IMR-90 (cell line): Measurements from ENCODE around the gene ZNF813.
A peak's percentile ranks its signal among the peaks of the same experiment; 100 is the strongest.

ENCODE experiments used
- BHLHE40 ChIP-seq: fragments of 150-350 bp; IDR thresholded peaks from 2 replicates; pipeline ENCODE4 v1.6.1; 2016; ENCODE audit warnings: mild to moderate bottlenecking, low read depth, low read length
- CEBPB ChIP-seq: IDR thresholded peaks from 2 replicates; pipeline ENCODE4 v1.6.1; 2012; ENCODE audit warnings: low read depth, low read length, improper control_type of control experiment
- CTCF ChIP-seq: conservative IDR thresholded peaks from 2 replicates; pipeline ENCODE4 v1.5.1; 2012; ENCODE audit warnings: mild to moderate bottlenecking, low read depth, low read length, improper control_type of control experiment
- ELK1 ChIP-seq: fragments of 150-350 bp; IDR thresholded peaks from 2 replicates; pipeline ENCODE4 v1.6.1; 2016; ENCODE audit warnings: low read depth, mild to moderate bottlenecking, low read length, moderate library complexity, borderline replicate concordance
- MAZ ChIP-seq: IDR thresholded peaks from 2 replicates; pipeline ENCODE4 v1.6.1; 2012; ENCODE audit warnings: low read depth, mild to moderate bottlenecking, low read length, improper control_type of control experiment, moderate library complexity, borderline replicate concordance
- MXI1 ChIP-seq: IDR thresholded peaks from 2 replicates; pipeline ENCODE4 v1.6.1; 2012; ENCODE audit warnings: low read depth, mild to moderate bottlenecking, low read length, moderate library complexity, borderline replicate concordance
- NFE2L2 ChIP-seq: fragments of 150-350 bp; IDR thresholded peaks from 2 replicates; pipeline ENCODE4 v1.6.1; 2016; ENCODE audit warnings: low read depth, mild to moderate bottlenecking, low read length
- POLR2A ChIP-seq: IDR thresholded peaks from 2 replicates; pipeline ENCODE4 v1.6.1; 2012; ENCODE audit warnings: mild to moderate bottlenecking, low read depth, low read length
- RFX5 ChIP-seq: IDR thresholded peaks from 2 replicates; pipeline ENCODE4 v1.8.0; 2012; ENCODE audit warnings: low read depth, mild to moderate bottlenecking, low read length, moderate library complexity
- SMC3 ChIP-seq: fragments of 150-350 bp; IDR thresholded peaks from 2 replicates; pipeline ENCODE4 v1.6.1; 2016; ENCODE audit warnings: low read depth, mild to moderate bottlenecking, antibody characterized with exemption, low read length, moderate library complexity
- USF2 ChIP-seq: fragments of 150-350 bp; IDR thresholded peaks from 2 replicates; pipeline ENCODE4 v1.6.1; 2017; ENCODE audit warnings: mild to moderate bottlenecking, antibody characterized with exemption, low read length, low read depth

- TF ChIP-seq POLR2A (no peak), CTCF (peak; percentile 66), USF2 (no peak), CEBPB (no peak), MXI1 (no peak), ELK1 (no peak), MAZ (no peak), NFE2L2 (no peak), BHLHE40 (no peak), SMC3 (peak; percentile 61), RFX5 (no peak)
Measured at GRCh38 chr19:53511933-53512374, 44.4 kb downstream of the ZNF813 start.
